H1 (cell line): ENCODE measurements around the gene CLCN5. TPM values are rescaled to one million over a fixed set of nuclear protein-coding genes. Genes with fewer than 3 reads are reported as not detected.

Experiments used
- CTCF ChIA-PET: fragments of 300-600 bp; sonication (Branson Sonifier 250); formaldehyde crosslinking; loops from one replicate; lab custom pipeline; 2021; ENCODE audit not compliant: partially characterized antibody; lab: Charles Lee
- POLR2A ChIA-PET: fragments of 300-600 bp; sonication (Branson Sonifier 250); formaldehyde crosslinking; loops from one replicate; lab custom pipeline; 2021; ENCODE audit warnings: inconsistent platforms; ENCODE audit not compliant: partially characterized antibody; lab: Charles Lee
- DNase-seq, 2 experiments: peaks; one replicate each; pipeline versions ENCODE4 v3.0.0 to v3.0.0-alpha.2; 2010 to 2022; ENCODE audit warnings: low spot score in 2 of 2, low read depth in 1 of 2, mixed read lengths in 1 of 2
- FAIRE-seq: peaks from 2 replicates; lab custom pipeline; 2011; peaks lifted over from hg19 to GRCh38; lab: Jason Lieb, UNC
- H2AFZ ChIP-seq: 2 replicates; pipeline ENCODE4 v1.8.1; 2012; ENCODE audit warnings: low read length, inconsistent platforms
- H2AK5ac ChIP-seq: 2 replicates; pipeline ENCODE4 v1.6.1; 2013; ENCODE audit warnings: low read depth, low read length
- H2BK120ac ChIP-seq: replicated peaks from 2 replicates; pipeline ENCODE3; 2013; ENCODE audit warnings: low read depth, low read length, inconsistent platforms
- H2BK12ac ChIP-seq: 2 replicates; pipeline ENCODE4 v1.6.1; 2013; ENCODE audit warnings: low read depth, low read length
- H2BK15ac ChIP-seq: 2 replicates; pipeline ENCODE4 v1.6.1; 2013; ENCODE audit warnings: low read length
- H2BK20ac ChIP-seq: 2 replicates; pipeline ENCODE4 v1.6.1; 2013; ENCODE audit warnings: low read length
- H2BK5ac ChIP-seq: 2 replicates; pipeline ENCODE4 v1.6.1; 2013; ENCODE audit warnings: low read depth, low read length
- H3K14ac ChIP-seq: 2 replicates; pipeline ENCODE4 v1.6.1; 2013; ENCODE audit warnings: inconsistent platforms; ENCODE audit not compliant: insufficient read length
- H3K18ac ChIP-seq: 2 replicates; pipeline ENCODE4 v1.6.1; 2013; ENCODE audit warnings: low read length; ENCODE audit errors: extremely low read depth
- H3K23ac ChIP-seq: 2 replicates; pipeline ENCODE4 v1.6.1; 2013; ENCODE audit warnings: inconsistent platforms; ENCODE audit not compliant: insufficient read length
- H3K23me2 ChIP-seq: 2 replicates; pipeline ENCODE4 v1.6.1; 2013; ENCODE audit warnings: low read depth, low read length
- H3K27ac ChIP-seq: 2 replicates; pipeline ENCODE4 v1.6.1; 2011; ENCODE audit warnings: low read depth, low read length, inconsistent platforms
- H3K27me3 ChIP-seq, 4 experiments: replicated peaks in 1 of 4; 1 replicate in 1 of 4; 2 replicates in 3 of 4; pipeline versions ENCODE4 v1.6.1 to v1.8.1; 2011 to 2013; ENCODE audit warnings: low read length in 3 of 4, mild to moderate bottlenecking in 3 of 4, inconsistent platforms in 2 of 4, mixed read lengths in 2 of 4, moderate library complexity in 1 of 4; ENCODE audit not compliant: control insufficient read depth in 3 of 4, insufficient read depth in 3 of 4; ENCODE audit errors: extremely low read depth in 1 of 4
- H3K36me3 ChIP-seq, 4 experiments: 2 replicates each; pipeline versions ENCODE4 v1.6.1 to v1.8.1; 2011 to 2013; ENCODE audit warnings: mild to moderate bottlenecking in 4 of 4, low read length in 3 of 4, moderate library complexity in 2 of 4, control low read depth in 1 of 4, inconsistent platforms in 1 of 4; ENCODE audit not compliant: insufficient read depth in 4 of 4, control insufficient read depth in 2 of 4
- H3K4ac ChIP-seq: replicated peaks from 2 replicates; pipeline ENCODE3; 2013; ENCODE audit warnings: low read length, low read depth, mixed read lengths, inconsistent platforms; ENCODE audit not compliant: insufficient read length
- H3K4me1 ChIP-seq, 4 experiments: replicated peaks in 1 of 4; 1 replicate in 1 of 4; 2 replicates in 3 of 4; pipeline versions ENCODE4 v1.6.1 to v1.8.1; 2011 to 2013; ENCODE audit warnings: low read length in 3 of 4, inconsistent platforms in 2 of 4, mixed read lengths in 1 of 4; ENCODE audit not compliant: insufficient read depth in 4 of 4, control insufficient read depth in 3 of 4
- H3K4me2 ChIP-seq, 2 experiments: 2 replicates each; pipeline versions ENCODE4 v1.6.1 to v1.8.1; 2011 to 2013; ENCODE audit warnings: low read depth in 2 of 2, low read length in 2 of 2, control low read depth in 1 of 2, inconsistent platforms in 1 of 2, mild to moderate bottlenecking in 1 of 2; ENCODE audit not compliant: insufficient read depth in 1 of 2
- H3K4me3 ChIP-seq, 4 experiments: fragments of 200-600, 300-600 bp in 1 of 4; sonication (generic), shearing (Covaris generic), sonication (Bioruptor Twin) in 1 of 4; 2 replicates each; pipeline versions ENCODE4 v1.5.1 to v1.8.1; 2011 to 2016; ENCODE audit warnings: low read length in 4 of 4, low read depth in 3 of 4, control low read depth in 2 of 4, inconsistent platforms in 2 of 4, mild to moderate bottlenecking in 2 of 4, mixed read lengths in 1 of 4, moderate library complexity in 1 of 4; ENCODE audit not compliant: insufficient read depth in 2 of 4; ENCODE audit errors: extremely low read depth in 1 of 4
- H3K56ac ChIP-seq: replicated peaks from 2 replicates; pipeline ENCODE3; 2013; ENCODE audit warnings: low read depth, mild to moderate bottlenecking, mixed read lengths, low read length, inconsistent platforms; ENCODE audit not compliant: insufficient read length
- H3K79me1 ChIP-seq: 2 replicates; pipeline ENCODE4 v1.6.1; 2013; ENCODE audit warnings: low read depth, low read length, control low read depth
- H3K79me2 ChIP-seq, 2 experiments: 2 replicates each; pipeline versions ENCODE4 v1.6.1 to v1.8.1; 2012 to 2013; ENCODE audit warnings: low read length in 2 of 2, mild to moderate bottlenecking in 2 of 2, inconsistent platforms in 1 of 2; ENCODE audit not compliant: insufficient read depth in 2 of 2, control insufficient read depth in 1 of 2
- H3K9ac ChIP-seq, 4 experiments: replicated peaks in 1 of 4; 1 replicate in 1 of 4; 2 replicates in 3 of 4; pipeline versions ENCODE4 v1.6.1 to v1.8.1; 2011 to 2013; ENCODE audit warnings: low read depth in 3 of 4, low read length in 3 of 4, control low read depth in 2 of 4, mild to moderate bottlenecking in 2 of 4, moderate library complexity in 2 of 4, inconsistent platforms in 1 of 4; ENCODE audit errors: extremely low read depth in 1 of 4
- H3K9me3 ChIP-seq, 2 experiments: 2 replicates each; pipeline versions ENCODE4 v1.6.1 to v1.8.1; 2012 to 2013; ENCODE audit warnings: mild to moderate bottlenecking in 2 of 2, moderate library complexity in 2 of 2, control low read depth in 1 of 2, inconsistent platforms in 1 of 2, low read depth in 1 of 2, low read length in 1 of 2, mixed read lengths in 1 of 2; ENCODE audit not compliant: insufficient read depth in 2 of 2
- H4K20me1 ChIP-seq, 2 experiments: replicated peaks in 1 of 2; 2 replicates each; pipeline versions ENCODE3 to v1.8.1; 2011 to 2013; ENCODE audit warnings: inconsistent platforms in 2 of 2, low read length in 2 of 2, mild to moderate bottlenecking in 1 of 2; ENCODE audit not compliant: insufficient read depth in 2 of 2, control insufficient read depth in 1 of 2
- H4K5ac ChIP-seq: 2 replicates; pipeline ENCODE4 v1.6.1; 2013; ENCODE audit warnings: low read length, low read depth, mixed read lengths, inconsistent platforms; ENCODE audit not compliant: insufficient read length
- H4K8ac ChIP-seq: 2 replicates; pipeline ENCODE4 v1.8.0; 2013; ENCODE audit warnings: mild to moderate bottlenecking, moderate library complexity, low read length, inconsistent platforms; ENCODE audit not compliant: insufficient read depth; ENCODE audit errors: extremely low read depth
- H4K91ac ChIP-seq: replicated peaks from 2 replicates; pipeline ENCODE3; 2013; ENCODE audit warnings: low read length, mixed read lengths, inconsistent platforms; ENCODE audit not compliant: insufficient read length
- BCL11A ChIP-seq, 2 experiments: IDR thresholded peaks; one replicate each; pipeline ENCODE4 v1.6.1; 2011; ENCODE audit warnings: low read depth in 2 of 2, low read length in 2 of 2, mild to moderate bottlenecking in 2 of 2
- GTF2F1 ChIP-seq: IDR thresholded peaks from 2 replicates; pipeline ENCODE4 v1.6.1; 2012; ENCODE audit warnings: low read depth, low read length, improper control_type of control experiment, borderline replicate concordance
- HDAC2 ChIP-seq, 2 experiments: fragments of 300-600 bp in 1 of 2; sonication (generic) in 1 of 2; IDR thresholded peaks; 2 replicates each; pipeline ENCODE4 v1.6.1; 2011 to 2012; ENCODE audit warnings: low read depth in 2 of 2, low read length in 2 of 2, mild to moderate bottlenecking in 2 of 2, moderate library complexity in 2 of 2, borderline replicate concordance in 1 of 2, inconsistent platforms in 1 of 2
- JUN ChIP-seq: IDR thresholded peaks from 2 replicates; pipeline ENCODE4 v1.6.1; 2011; ENCODE audit warnings: low read depth, mild to moderate bottlenecking, improper control_type of control experiment, low read length
- KDM1A ChIP-seq: fragments of 200-600, 300-600 bp; sonication (generic); IDR thresholded peaks from 2 replicates; pipeline ENCODE4 v1.7.1; 2016; ENCODE audit warnings: mild to moderate bottlenecking, low read length, borderline replicate concordance
- NANOG ChIP-seq: IDR thresholded peaks from 2 replicates; pipeline ENCODE4 v1.6.1; 2011; ENCODE audit warnings: low read length, low read depth, mild to moderate bottlenecking, inconsistent platforms; ENCODE audit not compliant: insufficient read depth, poor library complexity, severe bottlenecking
- NRF1 ChIP-seq: IDR thresholded peaks from 2 replicates; pipeline ENCODE4 v1.6.1; 2011; ENCODE audit warnings: mild to moderate bottlenecking, low read depth, low read length, improper control_type of control experiment
- SAP30 ChIP-seq: fragments of 300-600 bp; sonication (generic); IDR thresholded peaks from 2 replicates; pipeline ENCODE4 v1.7.1; 2012; ENCODE audit warnings: low read length, moderate library complexity, mild to moderate bottlenecking, inconsistent platforms; ENCODE audit not compliant: insufficient read depth, insufficient replicate concordance
- SIRT6 ChIP-seq: IDR thresholded peaks from one replicate; pipeline ENCODE4 v1.7.1; 2012; ENCODE audit warnings: low read length, inconsistent platforms
- SP1 ChIP-seq: IDR thresholded peaks from 2 replicates; pipeline ENCODE4 v1.6.1; 2011; ENCODE audit warnings: low read depth, low read length
- SP2 ChIP-seq: IDR thresholded peaks from 2 replicates; pipeline ENCODE4 v1.6.1; 2012; ENCODE audit warnings: mild to moderate bottlenecking, low read length, inconsistent platforms
- SRF ChIP-seq: IDR thresholded peaks from 2 replicates; pipeline ENCODE4 v1.6.1; 2011; ENCODE audit warnings: mild to moderate bottlenecking, low read depth, low read length, moderate library complexity
- TAF1 ChIP-seq: IDR thresholded peaks from 2 replicates; pipeline ENCODE4 v1.6.1; 2011; ENCODE audit warnings: mild to moderate bottlenecking, low read depth, low read length
- TAF7 ChIP-seq: optimal IDR thresholded peaks from 2 replicates; pipeline ENCODE3; 2011; ENCODE audit warnings: low read depth, mild to moderate bottlenecking, inconsistent platforms, low read length, moderate library complexity, borderline replicate concordance
- TBP ChIP-seq: IDR thresholded peaks from 2 replicates; pipeline ENCODE4 v1.6.1; 2011; ENCODE audit warnings: low read depth, low read length, improper control_type of control experiment
- WGBS, 2 experiments: shearing (Covaris generic) in 1 of 2; methylation state at CpG; one replicate each; pipeline versions ENCODE4 v1.1.6 to v1.1.7; 2013 to 2015; ENCODE audit warnings: low lambda C conversion rate in 2 of 2, mixed read lengths in 2 of 2, inconsistent platforms in 1 of 2, low coverage in 1 of 2, missing lambda C conversion rate in 1 of 2; ENCODE audit not compliant: insufficient replicate concordance in 2 of 2, insufficient coverage in 1 of 2, insufficient read length in 1 of 2; ENCODE audit errors: extremely low coverage in 1 of 2, missing lambda C conversion rate in 1 of 2; 5-methylcytosine and 5-hydroxymethylcytosine counted together
- polyA plus RNA-seq, 7 experiments: library from polyadenylated mRNA; depleted of rRNA in 3 of 7; stranded (reverse) in 5 of 7; unstranded in 2 of 7; fragments of >200 nt in 5 of 7; fragments of 200-250 nt in 2 of 7; gene quantifications; 1 replicate in 5 of 7; 2 replicates in 1 of 7; 4 replicates in 1 of 7; pipeline versions ENCODE4 v1.2.1 to v1.2.3, GENCODE V29; 2011 to 2013; ENCODE audit warnings: missing spikeins in 2 of 7, mixed read lengths in 2 of 7
- total RNA-seq: library from RNA; stranded (reverse); fragmentation: NEBNext Ultra II Directional; extraction: Animal tissue kit (Norgen Biotek cat#: 25700); gene quantifications from 2 replicates; pipeline ENCODE4 v1.2.1, GENCODE V29; 2021

CLCN5 gene
- total and polyA plus RNA-seq, 2 of the 8 experiments (the other 6 are each of a cell fraction or from before 2014, with no cell fraction given) = 4.2 to 9.7 TPM

GRCh38 chrX:50003467-50003866 lies 81.1 kb downstream of the CLCN5 start:
- Histone ChIP-seq H3K79me1 (no peaks in the 10 kb centered on the region), H3K14ac (no peak overlapping the region), H2AK5ac (no peak overlapping the region), H3K4ac (no peak overlapping the region), H3K4me2 (no peak overlapping the region), H3K56ac (no peak overlapping the region), H2BK15ac (no peak overlapping the region), H2AFZ (no peak overlapping the region), H3K4me1 (no peaks in the 10 kb centered on the region), H2BK20ac (no peak overlapping the region), H3K18ac (no peak overlapping the region), H3K79me2 (no peaks in the 10 kb centered on the region), H2BK5ac (no peak overlapping the region), H3K27ac (no peak overlapping the region), H2BK120ac (no peak overlapping the region), H4K91ac (no peak overlapping the region), H4K8ac (no peak overlapping the region), H3K36me3 (no peaks in the 10 kb centered on the region), H3K23ac (no peak overlapping the region), H3K27me3 (no peaks in the 10 kb centered on the region), H4K5ac (no peak overlapping the region), H3K4me3 (no peak overlapping the region), H3K9me3 (no peaks in the 10 kb centered on the region), H3K9ac (no peak overlapping the region; a peak in 1 of 7 replicates), H3K23me2 (no peaks in the 10 kb centered on the region; the same call in 1 of the 2 replicates), H2BK12ac (no peak overlapping the region), H4K20me1 (no peaks in the 10 kb centered on the region)
- 96% methylated on average over 2 of the region's 4 CpGs; no CpG with 5 or more reads in 1 of the 2 experiments for WGBS, 2 experiments
- ChIA-PET POLR2A (no interaction called here), CTCF (interaction anchor here (1.3 to 2.0 kb wide), 2 partner anchors 9 to 84 kb away, joined by 4 to 6 read pairs; no protein-coding TSS in a partner anchor)
- DNase-seq (no peak), FAIRE-seq (no peak)
- TF ChIP-seq SRF (no peak), SAP30 (no peak), SP1 (no peak), SP2 (no peak), TBP (no peak), HDAC2 (IDR thresholded peaks at IDR 0.05; ENCODE audit: borderline replicate concordance in 1 of 2, low read depth in 2 of 2, low read length in 2 of 2) (no peak), KDM1A (no peak), GTF2F1 (no peak), NANOG (no peak), JUN (no peak), TAF7 (no peak), SIRT6 (no peak), BCL11A (IDR thresholded peaks at IDR 0.05; ENCODE audit: low read depth in 2 of 2, low read length in 2 of 2) (no peak), NRF1 (no peak), TAF1 (no peak)
